NOMO-1 (cell line): ENCODE measurements around the gene STAM2.

Experiments used
- DNase-seq, 2 experiments: peaks; one replicate each; lab custom pipeline; 2025; ENCODE audit not compliant: unreplicated experiment in 2 of 2; lab: John Stamatoyannopoulos, UW

Gene STAM2

GRCh38 chr2:152075461-152076050, 100.0 kb downstream of the STAM2 start:
- no peak for DNase-seq

GRCh38 chr2:152072011-152072410, 103.6 kb downstream of the STAM2 start:
- no peak for DNase-seq

DNA sequence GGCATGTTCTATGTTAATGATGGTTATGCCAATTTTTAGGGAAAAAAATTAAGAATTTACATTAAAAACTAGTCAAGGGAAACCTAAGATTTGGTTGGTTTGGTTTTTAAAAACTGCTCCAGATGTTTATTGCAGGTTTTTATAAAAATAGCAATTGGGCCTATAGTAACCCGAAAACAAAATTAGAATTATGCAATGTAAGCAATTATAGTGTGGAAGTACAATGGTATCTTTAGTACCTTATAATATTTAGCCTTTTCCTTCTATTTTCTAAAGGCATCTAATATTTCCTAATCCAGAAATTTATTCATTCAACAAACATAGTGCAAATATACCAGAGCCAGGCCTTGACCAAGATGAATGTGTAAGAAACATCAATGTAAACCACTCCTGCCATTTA, 104.0 kb downstream of the STAM2 start:
- no peak for DNase-seq

DNA sequence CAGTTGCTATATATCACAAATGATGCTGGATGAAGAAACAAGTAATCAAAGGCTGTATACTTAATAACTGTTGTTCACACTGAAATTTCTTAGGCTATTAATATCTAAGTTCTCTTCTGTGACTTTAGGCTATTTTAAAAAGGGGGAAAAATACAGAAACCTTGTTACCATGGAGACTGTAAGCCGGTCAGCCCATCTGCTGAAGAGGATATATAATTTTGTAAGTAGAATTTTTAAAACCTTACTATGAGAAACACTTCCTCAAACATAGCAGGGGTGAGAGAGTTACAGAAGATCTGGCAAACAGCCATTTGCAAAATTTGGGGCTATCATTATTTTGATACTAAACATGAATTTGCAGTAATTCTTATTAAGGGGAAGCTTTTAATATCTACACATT, 104.5 kb downstream of the STAM2 start:
- peak; percentile 51 to 76 for DNase-seq

GRCh38 chr2:152068226-152068625, 107.3 kb downstream of the STAM2 start:
- DNase-seq, result no peak

- no peak for DNase-seq
Measured at GRCh38 chr2:152067823-152068222, 107.7 kb downstream of the STAM2 start.
